Stomach (tissue), 4 donors: ENCODE measurements around the gene TREM2.

Experiments used
- CTCF ChIP-seq, 7 experiments: fragments of 450-650 bp in 4 of 7; fragments of 200-600 bp in 3 of 7; sonication (generic) in 3 of 7; IDR thresholded peaks; one replicate each; pipeline ENCODE4 v1.5.1; 2016 to 2019; ENCODE audit warnings: antibody characterized with exemption in 7 of 7, control low read depth in 2 of 7, mild to moderate bottlenecking in 1 of 7
- POLR2A ChIP-seq, 4 donors: fragments of 450-650 bp; IDR thresholded peaks; one replicate each; pipeline ENCODE4 v1.6.1; 2016; ENCODE audit warnings: antibody characterized with exemption in 4 of 4, control low read depth in 2 of 4, mild to moderate bottlenecking in 1 of 4, moderate library complexity in 1 of 4
- POLR2AphosphoS5 ChIP-seq, 3 donors: sonication (generic); formaldehyde crosslinking; IDR thresholded peaks; one replicate each; pipeline ENCODE4 v1.6.1; 2016; ENCODE audit warnings: antibody characterized with exemption in 3 of 3

- TF ChIP-seq POLR2A (IDR thresholded peaks at IDR 0.05): no peak
- TF ChIP-seq POLR2AphosphoS5 (IDR thresholded peaks at IDR 0.05): no peak
- no peak for TF ChIP-seq CTCF (IDR thresholded peaks at IDR 0.05)
Measured at GRCh38 chr6:41208439-41209106, 45.7 kb upstream of the TREM2 start.
